HUDEP-2 (cell line): ENCODE measurements around the gene NPAS3.

ENCODE experiments used
- DNase-seq, 76 experiments: peaks; one replicate each; lab custom pipeline; 2025; ENCODE audit not compliant: unreplicated experiment in 76 of 76; lab: John Stamatoyannopoulos, UW

The NPAS3 gene

DNA sequence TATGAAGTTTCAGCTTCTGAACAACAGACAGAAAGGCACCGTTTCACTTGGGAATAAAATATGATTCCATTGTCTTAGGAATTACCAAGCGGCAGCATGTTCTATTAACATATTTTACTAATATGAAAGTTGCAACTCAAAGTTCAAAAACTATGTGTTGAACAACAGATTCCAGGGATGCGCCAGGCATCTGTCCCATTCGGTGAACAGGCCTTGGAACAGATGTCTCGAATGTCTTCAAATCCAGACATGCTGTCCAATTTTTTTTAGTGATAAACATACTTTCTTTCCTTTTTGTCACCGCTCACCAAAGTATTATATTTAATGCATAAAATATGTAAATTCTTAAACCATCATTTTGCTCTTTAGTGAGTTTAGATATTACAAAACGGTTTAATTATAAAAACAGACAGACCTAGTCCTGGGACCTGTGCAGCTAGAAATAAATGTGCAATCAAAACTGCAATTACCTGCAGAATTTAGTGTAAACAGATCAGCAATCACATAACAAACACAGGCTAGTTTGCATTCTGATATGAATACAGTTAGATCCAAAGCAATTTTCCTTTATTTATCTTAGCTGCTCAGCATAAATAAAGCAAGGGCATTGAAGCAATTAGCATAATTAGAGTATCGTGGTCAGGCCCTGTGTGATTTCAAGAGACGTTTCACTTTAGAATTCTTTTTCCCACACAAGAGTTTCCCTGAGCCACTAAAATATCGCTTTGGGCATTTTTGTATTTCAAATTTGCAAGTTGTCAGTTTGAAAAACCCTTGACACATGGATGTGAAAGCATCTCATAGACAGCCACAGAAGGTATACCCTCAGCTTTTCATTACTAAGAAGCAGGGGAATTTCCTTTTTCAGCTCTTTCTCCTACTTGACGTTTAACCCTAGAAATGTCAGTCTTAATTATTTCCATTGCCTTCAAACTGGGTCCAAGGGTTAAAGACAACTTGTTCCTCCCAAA lies 591.4 kb downstream of the NPAS3 start:
- no peak for DNase-seq

DNA sequence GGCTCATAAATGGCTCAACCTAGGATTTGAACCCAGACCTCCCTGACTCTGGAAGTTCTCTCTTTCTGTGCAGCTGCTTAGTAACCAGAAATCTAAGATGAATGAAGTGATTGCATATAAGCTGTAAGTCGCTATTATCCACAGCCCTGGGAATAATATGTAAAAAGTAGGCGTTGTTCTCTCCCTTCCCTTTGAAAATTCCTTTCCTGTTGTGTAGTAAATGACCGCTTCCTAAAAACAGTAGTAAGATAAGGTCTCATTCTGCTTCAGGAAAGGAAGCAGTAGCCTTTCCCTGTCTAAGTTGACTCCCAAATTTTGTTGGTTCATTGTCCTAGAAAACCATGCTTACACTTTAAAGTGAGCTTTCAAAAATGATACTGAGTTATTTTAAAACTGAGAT lies 593.9 kb downstream of the NPAS3 start:
- no peak for DNase-seq

DNA sequence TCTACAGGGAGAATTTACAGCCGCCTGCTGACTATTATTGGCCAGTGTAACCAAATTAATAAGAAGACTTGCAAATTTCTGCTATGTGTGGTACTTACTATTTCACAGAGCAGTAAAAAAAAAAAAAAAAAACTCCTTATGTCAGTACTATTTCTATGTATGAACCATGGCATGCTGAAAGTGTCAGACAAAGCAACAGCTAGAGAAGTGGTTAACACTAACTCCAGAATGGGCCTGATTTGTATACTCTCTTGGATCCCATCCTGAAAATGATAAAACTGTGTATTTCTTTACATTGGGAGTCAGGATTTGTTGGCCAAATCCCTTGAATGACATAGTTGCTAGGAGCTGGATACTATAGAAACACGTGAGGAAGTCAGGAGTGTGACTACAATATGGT lies 595.4 kb downstream of the NPAS3 start:
- no peak for DNase-seq

DNA sequence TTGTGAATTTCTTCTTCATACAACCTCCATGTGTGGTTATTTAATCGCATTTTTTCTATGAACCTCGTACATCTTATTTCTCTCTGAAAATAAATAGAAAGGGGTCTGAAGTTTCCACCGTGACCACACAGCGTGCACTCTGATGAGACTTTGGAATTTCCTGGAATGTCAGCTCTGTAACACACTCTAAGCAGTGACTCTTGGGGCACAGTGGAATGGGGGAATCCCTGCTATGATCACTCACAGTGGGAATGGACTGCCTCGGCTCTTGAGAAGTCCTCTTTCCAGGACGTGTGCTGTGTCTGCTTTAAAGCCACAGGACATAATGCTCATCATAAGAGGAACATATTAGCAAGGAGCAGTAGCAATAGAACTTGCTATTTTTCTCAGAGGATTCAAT lies 596.0 kb downstream of the NPAS3 start:
- DNase-seq: no peak

DNA sequence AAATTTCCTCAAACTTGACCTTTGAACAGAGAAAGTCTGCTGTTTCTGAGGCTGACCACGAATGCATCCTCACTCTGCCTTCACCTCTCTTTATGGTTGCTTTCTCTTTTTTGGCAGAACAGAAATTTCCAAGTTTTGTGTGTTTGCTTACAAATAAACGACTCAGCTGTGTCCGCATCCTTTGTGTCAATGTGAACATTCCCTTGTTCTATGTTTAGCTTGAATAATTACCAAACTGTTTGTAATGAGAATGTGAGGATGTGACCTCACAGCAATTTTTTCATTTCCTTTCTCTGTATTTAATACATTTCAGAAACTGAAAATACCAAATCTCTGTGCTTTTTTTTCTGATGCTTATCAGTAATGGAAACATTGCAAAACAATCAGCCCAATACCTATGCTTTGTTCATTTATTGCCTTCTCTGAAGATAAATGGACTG lies 601.3 kb downstream of the NPAS3 start:
- no peak for DNase-seq

DNA sequence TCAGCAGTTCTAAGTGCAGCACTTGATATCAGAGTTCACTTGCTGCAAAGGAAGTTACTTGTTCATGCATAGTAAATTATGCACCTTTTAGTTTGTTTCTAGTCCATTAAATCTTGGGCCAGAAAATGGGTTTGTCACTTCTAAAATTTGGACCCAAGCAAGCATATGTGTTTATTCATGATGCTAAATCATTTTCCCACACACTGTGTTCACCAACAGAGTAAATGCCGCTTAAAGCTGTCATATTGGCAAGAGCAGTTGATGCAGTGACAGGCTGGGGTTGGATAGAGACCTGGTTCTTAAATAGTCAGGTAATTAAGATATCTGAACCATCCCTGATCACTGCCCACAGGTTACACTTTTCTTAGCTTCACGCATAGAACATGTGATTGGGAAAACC lies 602.5 kb downstream of the NPAS3 start:
- DNase-seq: no peak

DNA sequence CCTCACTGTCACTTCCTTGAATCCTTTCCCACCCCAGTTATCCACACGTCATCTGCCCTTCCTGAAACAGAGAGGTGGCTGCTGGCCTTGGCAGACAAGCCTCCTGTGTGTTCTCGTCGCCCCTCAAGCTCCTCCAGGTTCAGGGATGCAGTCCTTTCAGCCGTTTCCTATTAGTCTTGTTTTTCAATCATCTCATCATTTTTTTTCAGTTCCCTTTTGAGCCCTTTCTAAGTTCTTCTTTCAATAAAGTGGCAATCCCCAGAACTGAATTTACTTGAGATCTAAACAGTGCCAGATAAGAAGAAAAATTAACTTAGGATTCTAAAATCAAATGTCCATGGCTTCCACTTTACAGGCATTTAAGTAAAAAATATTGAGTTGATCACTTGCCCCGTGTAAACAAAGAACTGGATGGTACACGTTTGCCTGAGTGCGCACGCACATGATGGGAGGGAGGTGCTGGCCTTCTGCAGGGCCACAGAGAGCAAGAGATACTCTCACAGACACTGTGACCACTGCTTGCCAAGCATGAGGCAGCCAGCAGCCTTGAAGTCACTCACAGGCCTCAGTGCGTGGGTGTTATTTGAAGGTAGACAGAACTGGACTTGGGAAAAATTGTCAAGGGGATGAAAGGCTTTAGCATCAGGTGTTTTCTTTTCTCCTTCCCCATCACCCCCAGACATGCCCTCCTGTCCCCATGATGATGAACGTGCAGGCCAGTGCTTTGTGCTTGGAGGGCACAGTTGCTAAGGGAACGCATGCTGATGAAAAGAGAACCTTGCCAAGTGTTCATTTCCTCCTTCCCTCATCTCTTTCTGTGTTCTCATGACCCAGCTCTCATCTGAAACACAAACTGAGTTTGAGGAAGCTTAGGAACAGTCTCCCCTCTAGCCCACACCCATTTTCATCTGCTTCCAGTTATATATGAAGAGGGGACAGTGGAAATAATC lies 603.9 kb downstream of the NPAS3 start:
- DNase-seq: no peak

DNA sequence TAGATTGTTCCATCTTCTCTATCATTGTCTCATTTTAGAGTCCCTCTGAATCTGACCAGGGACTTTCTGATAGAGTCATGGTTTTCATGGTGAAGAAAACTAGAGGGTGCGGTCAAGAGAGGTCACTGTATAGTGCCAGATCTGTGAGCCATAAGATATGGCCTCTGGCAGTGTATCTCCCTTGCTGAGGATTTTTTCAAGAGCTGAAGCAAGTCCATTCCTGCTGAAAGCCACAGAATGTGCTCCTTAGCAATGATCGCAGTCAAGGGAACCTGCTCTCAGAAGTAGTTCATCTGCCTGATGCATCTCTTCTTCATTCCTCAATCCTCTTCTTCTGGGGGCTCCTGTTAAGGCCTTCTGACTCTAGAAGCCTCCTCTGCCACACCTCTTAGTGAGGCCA lies 607.0 kb downstream of the NPAS3 start:
- no peak for DNase-seq

DNA sequence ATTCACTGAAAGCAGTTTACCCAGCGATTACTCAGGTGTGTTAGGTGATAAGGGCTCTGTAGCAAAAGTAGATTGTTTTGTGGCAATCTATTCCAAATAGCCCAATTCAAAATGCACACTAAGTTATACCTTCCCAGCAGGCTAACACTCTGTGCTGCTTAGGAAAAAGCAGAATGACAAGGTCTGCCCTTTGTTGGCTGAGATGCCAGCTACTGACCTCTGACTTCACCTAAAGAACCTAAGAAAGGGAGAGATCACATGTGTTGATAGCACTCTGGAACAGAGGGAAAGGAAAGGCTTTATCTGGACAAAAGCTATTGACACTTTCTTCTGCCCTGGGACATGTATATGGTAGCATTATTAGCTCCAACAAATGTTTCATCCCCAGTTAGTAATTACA lies 609.9 kb downstream of the NPAS3 start:
- DNase-seq: no peak

DNA sequence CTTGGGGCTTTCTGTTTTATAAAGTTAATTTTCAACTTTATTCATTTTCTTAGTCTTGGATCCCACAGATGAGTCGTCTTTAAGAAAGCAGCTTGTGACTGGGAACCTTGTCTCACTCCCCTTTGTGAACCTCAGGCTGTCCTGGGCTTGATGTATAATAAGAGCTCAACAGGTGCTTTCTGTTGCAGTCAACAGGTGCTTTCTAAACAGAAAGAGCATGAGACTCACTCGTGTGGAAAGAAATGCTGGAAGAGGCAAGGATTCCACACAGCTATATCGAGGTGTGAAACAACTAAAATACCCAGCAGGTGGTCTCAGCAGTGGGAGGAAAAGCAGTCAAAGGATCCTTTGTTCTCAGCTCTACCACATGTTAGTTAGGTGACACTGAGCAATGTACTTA lies 613.3 kb downstream of the NPAS3 start:
- no peak for DNase-seq

DNA sequence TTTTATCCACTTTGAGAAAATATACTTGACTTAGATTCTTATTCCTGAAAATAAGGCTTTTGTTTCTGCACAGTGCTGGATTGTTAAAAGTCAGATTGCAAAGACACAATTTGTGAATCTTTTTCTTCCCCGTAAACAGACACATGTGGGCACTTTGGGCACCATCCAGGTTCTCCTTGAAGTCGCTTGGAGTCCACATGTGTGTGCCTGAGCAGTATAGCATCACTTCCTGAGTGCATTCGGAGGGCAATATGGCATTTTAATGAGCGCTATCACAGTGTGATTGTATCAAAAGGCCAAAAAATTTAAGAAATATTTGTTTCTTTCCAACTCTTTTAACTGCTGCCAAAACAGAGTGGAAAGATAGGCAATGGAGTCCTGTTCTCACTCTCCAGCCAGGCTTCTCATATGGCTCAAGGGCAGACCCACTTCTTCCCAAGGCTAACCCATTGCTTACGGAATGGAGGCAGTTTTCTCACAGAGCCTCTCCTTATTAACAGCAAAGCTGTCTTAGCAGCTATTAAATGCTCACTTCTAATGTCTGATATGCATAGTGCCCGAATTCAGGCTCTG lies 615.1 kb downstream of the NPAS3 start:
- DNase-seq: no peak

DNA sequence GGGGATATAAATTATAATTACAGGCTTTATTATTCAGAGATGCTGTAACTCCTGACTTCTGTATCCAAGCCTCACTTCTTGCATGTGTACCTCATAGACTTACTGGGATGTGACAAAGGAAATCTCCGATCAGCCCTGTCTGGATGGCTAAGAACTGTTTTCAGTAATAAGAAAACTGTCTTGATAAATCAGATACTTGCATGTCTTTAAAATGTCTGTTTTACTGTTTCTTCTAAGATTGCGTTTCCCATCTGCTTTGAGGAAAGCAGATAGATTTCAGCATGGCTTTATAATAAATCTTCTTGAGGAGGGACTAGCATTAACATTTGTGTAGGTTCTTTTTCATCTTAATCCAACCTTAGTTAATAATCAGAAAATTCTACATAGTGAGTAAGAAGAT lies 616.3 kb downstream of the NPAS3 start:
- no peak for DNase-seq

DNA sequence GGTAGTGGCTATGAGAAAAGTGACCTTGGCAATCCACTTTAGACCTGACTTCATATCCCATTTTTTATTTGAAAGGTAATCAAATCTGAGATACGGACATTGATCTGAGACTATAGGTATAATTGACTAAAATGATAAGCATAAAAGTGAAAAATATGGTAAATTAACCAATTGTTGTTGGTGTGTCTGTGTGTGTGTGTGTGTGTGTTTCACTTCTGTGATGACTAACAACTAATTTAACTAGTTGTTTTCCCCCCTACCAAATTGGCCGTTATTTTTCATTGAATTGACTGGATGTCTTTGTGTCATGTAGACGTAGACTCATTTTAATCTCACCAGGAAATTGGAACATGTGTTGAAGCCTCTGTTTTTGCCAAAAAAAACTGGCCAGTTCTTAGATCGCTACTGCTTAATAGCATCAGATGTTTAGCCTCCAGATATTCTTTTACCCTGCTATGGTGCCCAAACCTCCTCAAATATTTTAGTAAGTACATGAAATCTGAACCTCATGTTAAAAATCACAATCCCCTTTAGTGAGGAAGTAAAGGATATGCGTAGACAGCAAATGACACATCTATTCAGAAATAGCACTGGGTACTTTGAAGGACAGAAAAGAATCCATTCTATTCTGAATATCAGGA lies 617.2 kb downstream of the NPAS3 start:
- no peak for DNase-seq

DNA sequence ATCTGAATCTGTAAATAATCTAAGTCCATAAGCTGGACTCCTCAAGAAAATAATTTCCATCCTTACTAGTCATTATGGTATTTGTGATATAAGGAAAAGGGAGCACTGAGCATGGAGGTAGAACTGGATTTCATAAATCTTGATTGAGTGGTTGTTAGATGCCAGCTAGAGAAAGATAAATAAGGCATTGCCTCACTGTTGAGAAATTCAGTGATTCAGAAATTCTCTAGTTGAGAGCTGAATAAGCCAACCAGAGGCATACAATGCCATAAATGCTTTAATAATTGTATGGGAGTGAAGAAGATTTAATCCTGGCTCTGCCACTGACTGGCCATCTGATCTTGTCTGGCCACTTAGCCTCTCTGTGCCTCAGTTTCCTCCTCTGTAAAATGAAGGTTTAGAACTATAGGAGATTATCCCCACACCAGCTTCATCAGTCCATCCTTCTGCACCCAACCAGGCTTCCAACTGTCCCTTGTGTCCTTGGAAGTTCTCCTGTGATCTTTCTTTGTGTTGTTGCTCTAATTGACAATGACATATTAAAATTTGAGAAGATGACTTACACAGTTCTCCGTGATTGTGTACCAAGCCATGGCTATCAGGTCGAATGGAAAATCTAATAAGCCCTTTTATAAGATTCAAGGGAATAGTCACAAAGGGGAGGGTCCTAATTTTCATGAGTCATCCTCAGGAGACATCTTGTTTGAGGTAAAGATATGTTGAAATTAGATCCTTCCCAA lies 617.9 kb downstream of the NPAS3 start:
- DNase-seq: no peak

DNA sequence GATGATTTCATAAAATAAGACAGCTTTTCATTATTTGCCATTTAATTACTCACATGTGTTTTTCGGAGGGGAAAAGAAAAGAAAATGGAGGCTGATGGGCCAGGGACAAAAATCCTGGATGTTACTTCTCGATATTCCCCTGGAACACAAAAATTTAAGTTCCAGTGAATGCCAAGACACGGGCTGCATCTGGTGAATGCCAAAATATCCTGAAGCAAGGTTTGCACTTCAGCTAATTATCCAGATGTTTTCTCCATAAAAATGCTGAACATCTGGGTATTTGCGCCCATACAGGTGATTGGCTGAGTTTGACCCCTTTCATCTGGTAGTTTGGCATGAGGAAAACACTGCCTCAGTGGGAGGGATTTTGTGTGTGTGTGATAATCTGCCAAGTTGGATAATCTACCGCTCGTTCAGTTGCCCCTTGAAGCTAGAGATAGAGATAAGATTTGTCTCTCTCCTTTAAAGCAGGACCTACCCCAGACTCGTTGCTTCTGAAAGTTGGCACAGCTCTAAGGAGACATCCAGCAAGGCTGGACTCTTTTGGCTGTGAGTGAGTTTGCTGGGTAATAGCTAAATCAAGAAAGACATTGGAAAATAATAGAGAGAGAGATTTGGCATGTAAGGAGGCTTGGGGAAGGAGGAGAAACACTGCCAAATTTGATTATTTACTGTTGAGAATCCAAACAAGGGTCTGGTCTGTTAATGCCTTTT lies 622.2 kb downstream of the NPAS3 start:
- DNase-seq: peak in 1 of 76 experiments; percentile 5

DNA sequence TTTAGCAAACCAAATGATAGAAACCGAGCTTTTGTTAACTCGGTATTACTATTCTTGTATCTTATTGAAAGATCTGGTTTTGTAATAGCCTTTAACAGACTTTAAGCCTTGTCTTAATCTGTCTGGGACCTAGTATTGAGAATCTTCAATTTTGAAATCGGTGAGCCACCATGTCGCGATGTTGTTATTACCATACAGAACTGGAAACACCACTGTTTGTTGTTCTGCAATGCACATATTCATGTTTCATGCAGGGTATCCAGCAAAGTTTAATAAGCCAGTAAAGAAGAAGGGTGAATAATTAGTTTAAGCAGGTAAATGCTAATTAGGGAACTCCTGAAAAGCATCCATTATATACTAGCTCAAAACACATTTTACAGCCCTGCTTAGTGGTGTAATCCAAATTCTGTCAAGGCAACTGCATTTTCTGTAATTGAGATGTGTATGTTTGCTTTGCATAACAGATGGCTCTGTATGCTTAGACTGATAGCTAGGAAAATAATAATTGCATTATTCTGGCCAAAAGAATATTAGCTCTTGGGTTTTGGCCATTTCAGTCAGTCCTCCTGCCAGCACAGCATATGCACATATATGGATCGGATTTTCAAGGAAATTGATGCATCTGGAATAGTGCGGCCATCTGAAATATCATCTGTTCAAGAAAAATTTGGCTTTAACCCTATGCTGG lies 623.0 kb downstream of the NPAS3 start:
- no peak for DNase-seq

DNA sequence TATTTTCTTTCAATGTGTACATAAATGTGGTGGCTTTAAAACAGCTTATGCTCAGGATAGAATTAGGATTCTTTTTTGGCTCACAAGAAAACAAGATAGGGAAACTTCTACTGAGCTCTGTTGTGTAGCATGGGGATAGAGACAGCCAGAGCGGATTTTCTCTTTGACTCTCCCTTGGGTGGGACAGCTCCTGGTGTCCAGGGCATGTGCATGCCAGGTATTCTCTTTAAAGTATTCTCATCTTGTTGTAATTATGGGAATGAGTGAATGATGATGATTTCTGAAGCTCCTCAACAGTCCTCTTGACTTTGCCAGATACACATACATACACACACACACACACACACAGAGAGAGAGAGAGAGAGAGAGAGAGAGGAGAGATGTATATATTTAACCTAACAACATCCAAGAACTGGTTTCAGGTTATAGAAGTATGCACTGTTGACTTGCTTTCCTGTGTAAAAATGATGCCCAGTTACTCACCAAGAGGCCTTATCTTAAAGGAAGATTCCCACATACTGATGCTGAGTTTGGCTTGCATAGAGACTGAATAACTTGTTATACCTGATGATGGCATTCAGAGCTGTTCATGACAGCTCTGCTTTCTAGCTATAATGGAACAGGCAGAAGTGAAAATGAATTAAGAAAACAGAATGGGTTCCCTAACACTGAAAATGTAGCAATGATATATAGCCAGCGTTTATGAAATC lies 624.7 kb downstream of the NPAS3 start:
- DNase-seq: no peak

DNA sequence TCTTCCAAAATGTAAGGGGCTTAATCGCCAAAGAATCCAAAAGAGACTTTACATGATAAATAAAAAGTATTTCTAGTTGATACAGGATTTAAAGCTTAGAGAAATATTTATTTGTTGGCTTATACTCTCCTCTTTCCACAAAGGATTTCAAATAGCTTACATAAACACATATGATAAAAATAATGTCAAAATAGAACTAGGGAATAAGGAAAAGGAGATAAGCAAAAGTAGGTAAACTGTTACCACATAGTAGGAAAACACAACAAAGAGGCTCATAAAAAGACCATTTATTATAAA lies 625.2 kb downstream of the NPAS3 start:
- DNase-seq: no peak
